ENCODE data around the gene HLA-DOB. TPM values are rescaled to one million over a fixed set of nuclear protein-coding genes. Genes with fewer than 3 reads are reported as not detected.

Gene HLA-DOB
- total and polyA plus RNA-seq, 11 donors = 0.25 to 2.7 (median 0.60) TPM; not detected in 2

DNA sequence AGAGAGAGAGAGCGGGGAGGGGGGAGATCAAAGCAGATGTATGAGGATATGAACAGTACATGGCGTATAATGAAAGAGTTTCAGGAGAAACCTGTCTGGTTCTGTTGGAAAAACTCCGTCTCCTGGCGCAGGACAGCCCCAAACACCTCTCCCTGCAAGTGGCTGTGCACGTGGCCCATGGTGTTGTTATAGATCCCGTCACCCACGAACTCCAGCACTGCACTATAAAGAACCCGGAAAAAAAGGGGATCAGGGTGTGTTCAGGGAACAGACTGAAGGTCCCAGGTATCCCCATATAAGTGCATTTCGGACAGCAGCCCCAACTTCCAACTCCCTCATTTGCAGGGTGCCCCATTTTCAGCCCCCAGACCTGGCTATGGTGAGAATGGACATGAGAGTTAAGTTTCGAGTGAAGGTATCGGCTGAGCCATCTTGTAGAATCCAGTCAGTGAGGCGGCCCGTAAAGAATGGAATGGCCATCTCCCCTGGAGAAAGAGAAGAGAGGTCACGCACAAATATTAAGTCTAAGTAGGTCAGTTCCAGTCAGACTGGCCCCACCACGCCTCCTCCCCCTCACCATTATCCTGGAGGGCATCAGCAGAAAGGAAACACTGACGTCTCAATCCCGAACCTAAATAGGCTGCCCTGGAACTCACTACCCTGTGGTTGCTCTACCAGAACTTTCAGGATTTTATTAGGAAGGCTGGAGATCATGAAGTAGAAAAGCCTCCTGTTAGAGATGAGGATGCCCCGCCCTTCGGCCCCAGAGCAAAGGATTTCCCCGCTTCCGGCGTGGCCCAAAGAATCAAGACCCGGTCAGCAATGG is 35.4 kb upstream of the HLA-DOB start:
- peaks cover 0 to 65% (median 47%) of the 10 kb centered on the region in 9 donors for H3K36me3 ChIP-seq

DNA sequence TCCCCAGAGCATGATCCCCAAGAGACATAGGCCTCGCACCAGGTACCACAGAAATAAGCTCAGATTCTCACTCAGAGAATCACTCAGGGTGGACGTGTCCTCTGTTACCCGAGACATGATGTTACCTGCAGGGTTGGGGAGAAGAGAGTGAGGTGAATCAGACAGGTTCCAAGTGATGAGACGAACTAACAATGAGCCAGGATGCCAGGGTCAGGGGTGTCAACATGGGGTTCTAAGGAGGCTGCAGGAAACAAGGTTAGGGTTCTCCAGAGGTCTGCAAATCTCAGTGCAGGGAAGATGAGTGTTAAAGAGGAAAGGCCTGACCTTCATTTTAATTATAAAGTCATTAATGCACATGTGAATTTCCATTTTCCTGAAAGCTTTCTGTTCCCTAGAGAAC is 34.2 kb upstream of the HLA-DOB start:
- ATAC-seq (no peak), DNase-seq (no peak)
- Histone ChIP-seq H3K27ac (peak overlapping the region in 4 of 12 donors; percentile 99 to 100 (median 100)), H3K4me3 (peak overlapping the region in 1 of 12 donors; percentile 99), H3K27me3 (no peaks in the 10 kb centered on the region), H3K36me3 (peaks cover 0 to 65% (median 52%) of the 10 kb centered on the region in 9 donors), H3K4me1 (peaks cover 0 to 79% (median 25%) of the 10 kb centered on the region in 12 donors), H3K9me3 (no peaks in the 10 kb centered on the region)
- intact Hi-C loops (cut with DNase I) = no loop called here
- WGBS, 4 donors = 81 to 94% (median 88%) methylated on average over 4 of the region's 4 CpGs
- TF ChIP-seq, protein P1, sequence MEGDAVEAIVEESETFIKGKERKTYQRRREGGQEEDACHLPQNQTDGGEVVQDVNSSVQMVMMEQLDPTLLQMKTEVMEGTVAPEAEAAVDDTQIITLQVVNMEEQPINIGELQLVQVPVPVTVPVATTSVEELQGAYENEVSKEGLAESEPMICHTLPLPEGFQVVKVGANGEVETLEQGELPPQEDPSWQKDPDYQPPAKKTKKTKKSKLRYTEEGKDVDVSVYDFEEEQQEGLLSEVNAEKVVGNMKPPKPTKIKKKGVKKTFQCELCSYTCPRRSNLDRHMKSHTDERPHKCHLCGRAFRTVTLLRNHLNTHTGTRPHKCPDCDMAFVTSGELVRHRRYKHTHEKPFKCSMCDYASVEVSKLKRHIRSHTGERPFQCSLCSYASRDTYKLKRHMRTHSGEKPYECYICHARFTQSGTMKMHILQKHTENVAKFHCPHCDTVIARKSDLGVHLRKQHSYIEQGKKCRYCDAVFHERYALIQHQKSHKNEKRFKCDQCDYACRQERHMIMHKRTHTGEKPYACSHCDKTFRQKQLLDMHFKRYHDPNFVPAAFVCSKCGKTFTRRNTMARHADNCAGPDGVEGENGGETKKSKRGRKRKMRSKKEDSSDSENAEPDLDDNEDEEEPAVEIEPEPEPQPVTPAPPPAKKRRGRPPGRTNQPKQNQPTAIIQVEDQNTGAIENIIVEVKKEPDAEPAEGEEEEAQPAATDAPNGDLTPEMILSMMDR (IDR thresholded peaks at IDR 0.05) = no peak
- TF ChIP-seq POLR2A (IDR thresholded peaks at IDR 0.05) = no peak

More for the DNA sequence above, 35.4 kb upstream of the HLA-DOB start:
- no peak for TF ChIP-seq POLR2A (IDR thresholded peaks at IDR 0.05)
- TF ChIP-seq, protein P1 (IDR thresholded peaks at IDR 0.05) = no peak
- WGBS, 4 donors = 40 to 49% (median 48%) methylated on average over 23 of the region's 23 CpGs
- Histone ChIP-seq H3K9me3 (no peaks in the 10 kb centered on the region), H3K4me1 (peaks cover 0 to 79% (median 24%) of the 10 kb centered on the region in 12 donors), H3K27me3 (no peaks in the 10 kb centered on the region), H3K4me3 (peak overlapping the region; percentile 69 to 99 (median 90)), H3K27ac (peak overlapping the region; percentile 90 to 100 (median 99))
- ATAC-seq (peak in 1 of 4 donors; percentile 2), DNase-seq (peak in 3 of 5 donors; percentile 44 to 51 (median 48))
- intact Hi-C loops (cut with DNase I) = loop anchor here in 2 of 10 donors (1.0 to 2.0 kb wide), 2 partner anchors 8 to 13 kb away; partner anchors contain the start of genes PSMB8 (in 1 of the 2) and TAP2 (in 1 of the 2)

DNA sequence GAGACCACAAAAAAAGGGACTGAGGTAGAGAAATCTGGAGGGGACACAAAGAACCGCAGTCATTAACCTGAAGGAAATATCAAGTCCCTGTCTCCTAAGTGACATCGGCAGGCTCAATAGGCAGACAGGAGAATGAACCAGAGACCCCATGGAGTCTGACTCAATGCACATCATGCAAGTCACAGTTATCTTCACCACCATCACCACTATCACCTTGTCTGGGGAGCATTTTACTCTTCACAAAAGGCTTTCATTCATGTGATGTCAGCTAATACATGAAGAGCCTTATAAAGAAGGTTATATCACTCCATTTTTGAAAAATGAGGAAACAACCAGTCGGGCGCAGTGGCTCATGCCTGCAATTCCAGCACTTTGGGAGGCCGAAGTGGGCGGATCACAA is 32.3 kb upstream of the HLA-DOB start:
- Histone ChIP-seq H3K4me1 (peaks cover 0 to 78% (median 20%) of the 10 kb centered on the region in 12 donors), H3K36me3 (peaks cover 0 to 77% (median 63%) of the 10 kb centered on the region in 9 donors), H3K27ac (peak overlapping the region in 1 of 12 donors; percentile 33), H3K27me3 (no peaks in the 10 kb centered on the region), H3K4me3 (no peak overlapping the region), H3K9me3 (no peaks in the 10 kb centered on the region)
- ATAC-seq (no peak), DNase-seq (no peak)
- WGBS, 4 donors = 76 to 83% (median 80%) methylated on average over 6 of the region's 6 CpGs
- TF ChIP-seq POLR2A (IDR thresholded peaks at IDR 0.05) = no peak
- TF ChIP-seq, protein P1 (IDR thresholded peaks at IDR 0.05) = no peak
- intact Hi-C loops (cut with DNase I) = no loop called here

DNA sequence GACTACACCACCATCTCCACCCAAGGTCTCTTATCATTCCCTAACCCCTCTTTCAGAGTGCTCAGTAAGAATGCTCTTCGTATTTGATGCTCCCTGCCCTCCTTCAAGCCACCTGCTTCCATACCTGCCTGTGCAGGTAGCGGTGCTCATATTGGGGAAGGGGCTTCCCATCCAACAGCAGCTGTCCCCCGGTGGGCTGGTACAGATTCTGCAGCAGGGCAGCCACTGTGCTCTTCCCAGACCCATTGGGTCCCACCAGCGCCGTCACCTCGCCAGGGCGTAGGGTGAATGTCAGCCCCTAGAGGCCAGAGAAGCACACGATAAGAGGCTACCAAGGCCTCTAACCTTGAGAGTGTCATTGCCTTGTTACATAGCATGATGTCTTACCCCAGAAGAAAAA is 31.0 kb upstream of the HLA-DOB start:
- ATAC-seq = no peak
- TF ChIP-seq, protein P1 (IDR thresholded peaks at IDR 0.05) = no peak
- TF ChIP-seq POLR2A (IDR thresholded peaks at IDR 0.05) = no peak
- H3K9me3 ChIP-seq = no peaks in the 10 kb centered on the region
- WGBS, 4 donors = 86 to 94% (median 89%) methylated on average over 8 of the region's 8 CpGs
- H3K27me3 ChIP-seq = no peaks in the 10 kb centered on the region
- H3K4me1 ChIP-seq = peaks cover 0 to 84% (median 22%) of the 10 kb centered on the region in 12 donors
- intact Hi-C loops (cut with DNase I) = no loop called here
- peaks cover 0 to 78% (median 63%) of the 10 kb centered on the region in 9 donors for H3K36me3 ChIP-seq
- no peak for DNase-seq
- peak overlapping the region in 1 of 12 donors; percentile 3 for H3K27ac ChIP-seq
- H3K4me3 ChIP-seq = peak overlapping the region in 1 of 12 donors; percentile 12

Data from heart left ventricle (tissue), 16 donors.